SU-DHL-6 (cell line): ENCODE data around the gene SETDB2.

Experiments
- H2AFZ ChIP-seq: fragments of 200-600 bp; sonication (generic); 2 replicates; pipeline ENCODE4 v1.6.1; 2014; ENCODE audit warnings: low read depth, mild to moderate bottlenecking, moderate library complexity, mixed read lengths, antibody characterized with exemption, low read length; ENCODE audit not compliant: severe bottlenecking
- H3F3A ChIP-seq: fragments of 200-600 bp; shearing (Covaris generic); 2 replicates; pipeline ENCODE4 v1.6.0; 2016; ENCODE audit warnings: antibody characterized with exemption, mild to moderate bottlenecking; ENCODE audit not compliant: insufficient read depth
- H3K27ac ChIP-seq: fragments of 200-600 bp; sonication (generic); 2 replicates; pipeline ENCODE4 v1.5.1; 2016; ENCODE audit warnings: low read depth, mild to moderate bottlenecking, low read length, moderate library complexity, mixed read lengths
- H3K27me3 ChIP-seq: fragments of 200-600 bp; sonication (generic), shearing (Covaris generic); 2 replicates; pipeline ENCODE4 v1.6.0; 2014; ENCODE audit warnings: mild to moderate bottlenecking, low read length
- H3K36me3 ChIP-seq: fragments of 200-600 bp; sonication (generic); 2 replicates; pipeline ENCODE4 v1.6.1; 2014; ENCODE audit warnings: mild to moderate bottlenecking, low read length, mixed read lengths
- H3K4me2 ChIP-seq: fragments of 300-600, 200-600 bp; shearing (Covaris generic), sonication (generic); 2 replicates; pipeline ENCODE4 v1.6.0; 2014; ENCODE audit warnings: low read length, low read depth, mild to moderate bottlenecking; ENCODE audit not compliant: poor library complexity, severe bottlenecking
- H3K4me3 ChIP-seq: fragments of 200-600 bp; sonication (generic); 2 replicates; pipeline ENCODE4 v1.5.1; 2014; ENCODE audit warnings: antibody characterized with exemption, low read length, mild to moderate bottlenecking, mixed read lengths; ENCODE audit not compliant: insufficient read depth, poor library complexity, severe bottlenecking
- H3K79me2 ChIP-seq: fragments of 200-600 bp; sonication (generic); 2 replicates; pipeline ENCODE4 v1.6.1; 2014; ENCODE audit warnings: mild to moderate bottlenecking, low read length, moderate library complexity; ENCODE audit not compliant: insufficient read depth
- H3K9ac ChIP-seq: fragments of 200-600 bp; sonication (generic); 2 replicates; pipeline ENCODE4 v1.7.0; 2014; ENCODE audit warnings: mild to moderate bottlenecking, low read length
- H3K9me2 ChIP-seq: fragments of 200-600 bp; sonication (generic); replicated peaks from 2 replicates; pipeline ENCODE4 v1.6.1; 2014; ENCODE audit warnings: low read length; ENCODE audit not compliant: insufficient read depth
- H3K9me3 ChIP-seq: fragments of 200-600 bp; sonication (generic); 2 replicates; pipeline ENCODE4 v1.6.1; 2014; ENCODE audit warnings: low read length, mixed read lengths; ENCODE audit not compliant: insufficient read depth
- H4K20me1 ChIP-seq: fragments of 200-600 bp; sonication (generic); 2 replicates; pipeline ENCODE4 v1.6.1; 2014; ENCODE audit warnings: low read depth, mild to moderate bottlenecking, antibody characterized with exemption, low read length, moderate library complexity, mixed read lengths
- EZH2phosphoT487 ChIP-seq: fragments of 200-600 bp; sonication (generic), shearing (Covaris generic); conservative IDR thresholded peaks from 2 replicates; pipeline ENCODE4 v1.6.1; 2018; ENCODE audit warnings: mild to moderate bottlenecking, antibody characterized with exemption, low read length, moderate library complexity, mixed read lengths
- TF ChIP-seq, protein P1 (sequence below): fragments of 200-600 bp; sonication (generic); IDR thresholded peaks from one replicate; pipeline ENCODE4 v1.5.1; 2017; ENCODE audit warnings: antibody characterized with exemption, mild to moderate bottlenecking, low read length, moderate library complexity; ENCODE audit not compliant: insufficient read depth, poor library complexity, severe bottlenecking

The SETDB2 gene

GRCh38 chr13:49429121-49429520 lies 15.0 kb upstream of the SETDB2 start:
- no peaks in the 10 kb centered on the region for H3K9me3 ChIP-seq
- no peak overlapping the region for H2AFZ ChIP-seq
- 0 out of 2 replicates have a peak, but pooled peaks cover 2% of the 10 kb centered on the region for H3K36me3 ChIP-seq
- no peaks in the 10 kb centered on the region; the same call in 1 of the 2 replicates for H3F3A ChIP-seq
- H3K4me3 ChIP-seq, result no peak overlapping the region
- H3K9me2 ChIP-seq, result no peaks in the 10 kb centered on the region
- H3K4me2 ChIP-seq, result no peak overlapping the region
- no peaks in the 10 kb centered on the region for H3K79me2 ChIP-seq
- no peak overlapping the region for H3K9ac ChIP-seq
- H4K20me1 ChIP-seq, result no peaks in the 10 kb centered on the region
- TF ChIP-seq, protein P1, sequence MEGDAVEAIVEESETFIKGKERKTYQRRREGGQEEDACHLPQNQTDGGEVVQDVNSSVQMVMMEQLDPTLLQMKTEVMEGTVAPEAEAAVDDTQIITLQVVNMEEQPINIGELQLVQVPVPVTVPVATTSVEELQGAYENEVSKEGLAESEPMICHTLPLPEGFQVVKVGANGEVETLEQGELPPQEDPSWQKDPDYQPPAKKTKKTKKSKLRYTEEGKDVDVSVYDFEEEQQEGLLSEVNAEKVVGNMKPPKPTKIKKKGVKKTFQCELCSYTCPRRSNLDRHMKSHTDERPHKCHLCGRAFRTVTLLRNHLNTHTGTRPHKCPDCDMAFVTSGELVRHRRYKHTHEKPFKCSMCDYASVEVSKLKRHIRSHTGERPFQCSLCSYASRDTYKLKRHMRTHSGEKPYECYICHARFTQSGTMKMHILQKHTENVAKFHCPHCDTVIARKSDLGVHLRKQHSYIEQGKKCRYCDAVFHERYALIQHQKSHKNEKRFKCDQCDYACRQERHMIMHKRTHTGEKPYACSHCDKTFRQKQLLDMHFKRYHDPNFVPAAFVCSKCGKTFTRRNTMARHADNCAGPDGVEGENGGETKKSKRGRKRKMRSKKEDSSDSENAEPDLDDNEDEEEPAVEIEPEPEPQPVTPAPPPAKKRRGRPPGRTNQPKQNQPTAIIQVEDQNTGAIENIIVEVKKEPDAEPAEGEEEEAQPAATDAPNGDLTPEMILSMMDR, result no peak
- TF ChIP-seq EZH2phosphoT487, result no peak
- H3K27me3 ChIP-seq, result no peaks in the 10 kb centered on the region
- no peak overlapping the region for H3K27ac ChIP-seq

DNA sequence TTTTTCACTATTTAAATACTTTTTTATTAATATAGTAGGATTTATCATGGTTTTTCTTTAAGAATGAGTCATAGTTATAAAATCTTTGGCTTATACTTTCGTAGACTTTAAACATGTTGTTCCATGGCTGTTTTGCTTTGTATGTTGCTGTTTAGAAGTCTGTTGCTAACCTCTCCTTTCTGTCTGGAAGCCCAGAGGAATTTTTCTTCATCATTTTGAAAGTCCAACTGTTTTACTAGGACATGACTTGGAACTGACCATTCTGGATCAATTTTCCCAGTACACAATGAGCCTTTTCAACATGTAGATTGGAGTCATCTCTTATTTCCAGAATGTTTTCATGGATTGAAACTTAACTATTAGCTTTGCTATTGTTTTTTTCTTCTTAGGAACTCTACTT lies 8.1 kb upstream of the SETDB2 start:
- no peak overlapping the region for H3K9ac ChIP-seq
- TF ChIP-seq, protein P1, result no peak
- no peak for TF ChIP-seq EZH2phosphoT487

DNA sequence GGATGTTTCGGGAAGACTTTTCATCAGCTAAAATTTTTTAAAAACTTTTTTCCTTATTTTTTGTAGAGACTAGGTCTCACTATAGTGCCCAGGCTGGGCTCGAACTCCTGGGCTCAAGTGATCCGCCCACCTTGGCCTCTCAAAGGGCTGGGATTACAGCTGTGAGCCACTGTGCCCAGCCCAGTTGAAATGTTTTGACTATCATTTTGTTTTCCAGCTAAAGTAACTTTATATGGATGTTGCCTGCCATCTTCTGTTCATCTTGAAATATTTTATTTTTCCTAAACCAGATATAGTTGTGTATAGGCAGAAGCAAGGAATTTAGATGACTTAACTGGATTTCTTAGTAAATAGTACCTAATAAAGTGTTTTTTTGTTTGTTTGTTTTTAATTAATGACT lies 7.2 kb upstream of the SETDB2 start:
- no peaks in the 10 kb centered on the region for H3K9me3 ChIP-seq
- no peak overlapping the region for H3K27ac ChIP-seq
- no peak overlapping the region for H3K9ac ChIP-seq
- no peak overlapping the region for H3K4me2 ChIP-seq
- H3K4me3 ChIP-seq, result no peak overlapping the region
- H3K79me2 ChIP-seq, result no peaks in the 10 kb centered on the region
- H3K36me3 ChIP-seq, result no peaks in the 10 kb centered on the region
- no peaks in the 10 kb centered on the region for H3K27me3 ChIP-seq
- H2AFZ ChIP-seq, result no peak overlapping the region
- TF ChIP-seq EZH2phosphoT487, result no peak
- TF ChIP-seq, protein P1, result no peak
- H4K20me1 ChIP-seq, result no peaks in the 10 kb centered on the region
- no peaks in the 10 kb centered on the region for H3K9me2 ChIP-seq
- H3F3A ChIP-seq, result peaks cover 11% of the 10 kb centered on the region

More for the DNA sequence above, 8.1 kb upstream of the SETDB2 start:
- Histone ChIP-seq H3F3A (peaks cover 11% of the 10 kb centered on the region), H3K36me3 (no peaks in the 10 kb centered on the region), H3K9me3 (no peaks in the 10 kb centered on the region), H3K27ac (no peak overlapping the region), H2AFZ (no peak overlapping the region), H3K79me2 (no peaks in the 10 kb centered on the region), H3K4me2 (no peak overlapping the region), H4K20me1 (no peaks in the 10 kb centered on the region), H3K9me2 (no peaks in the 10 kb centered on the region), H3K27me3 (no peaks in the 10 kb centered on the region), H3K4me3 (no peak overlapping the region)

DNA sequence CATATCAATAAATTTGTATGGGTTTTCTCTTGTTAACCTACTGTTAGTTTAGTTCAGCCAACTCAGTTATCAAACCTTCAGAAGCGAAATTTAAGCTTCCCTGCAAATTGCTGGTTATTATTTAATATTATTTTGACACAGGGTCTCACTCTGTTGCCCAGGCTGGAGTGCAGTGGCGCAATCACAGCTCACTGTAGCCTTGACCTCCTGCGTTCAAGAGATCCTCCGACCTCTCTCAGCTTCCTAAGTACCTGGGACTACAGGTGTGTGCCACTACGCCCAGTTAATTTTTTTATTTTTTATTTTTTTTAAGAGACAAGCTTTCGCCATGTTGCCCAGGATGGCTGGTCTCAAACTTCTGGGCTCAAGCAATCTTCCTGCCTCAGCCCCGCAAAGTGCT lies 6.4 kb upstream of the SETDB2 start:
- H3K27ac ChIP-seq, result no peak overlapping the region
- H2AFZ ChIP-seq, result no peak overlapping the region
- no peaks in the 10 kb centered on the region for H3K27me3 ChIP-seq
- H3F3A ChIP-seq, result peaks cover 11% of the 10 kb centered on the region
- no peaks in the 10 kb centered on the region for H4K20me1 ChIP-seq
- H3K79me2 ChIP-seq, result no peaks in the 10 kb centered on the region
- H3K4me2 ChIP-seq, result no peak overlapping the region
- no peaks in the 10 kb centered on the region for H3K9me3 ChIP-seq
- TF ChIP-seq EZH2phosphoT487, result no peak
- TF ChIP-seq, protein P1, result no peak
- no peak overlapping the region for H3K4me3 ChIP-seq
- no peaks in the 10 kb centered on the region for H3K9me2 ChIP-seq
- no peak overlapping the region for H3K9ac ChIP-seq
- no peaks in the 10 kb centered on the region for H3K36me3 ChIP-seq
